Erythroblast (primary cell): Measurements from ENCODE around the gene RPUSD1.

ENCODE experiments used
- GATA1 ChIP-seq: IDR thresholded peaks from 2 replicates; pipeline ENCODE4 v1.6.1; 2011; ENCODE audit warnings: low read depth, mild to moderate bottlenecking, control low read depth, low read length, moderate library complexity
- POLR2A ChIP-seq: IDR thresholded peaks from 2 replicates; pipeline ENCODE4 v1.6.1; 2011; ENCODE audit warnings: mild to moderate bottlenecking, low read length

DNA sequence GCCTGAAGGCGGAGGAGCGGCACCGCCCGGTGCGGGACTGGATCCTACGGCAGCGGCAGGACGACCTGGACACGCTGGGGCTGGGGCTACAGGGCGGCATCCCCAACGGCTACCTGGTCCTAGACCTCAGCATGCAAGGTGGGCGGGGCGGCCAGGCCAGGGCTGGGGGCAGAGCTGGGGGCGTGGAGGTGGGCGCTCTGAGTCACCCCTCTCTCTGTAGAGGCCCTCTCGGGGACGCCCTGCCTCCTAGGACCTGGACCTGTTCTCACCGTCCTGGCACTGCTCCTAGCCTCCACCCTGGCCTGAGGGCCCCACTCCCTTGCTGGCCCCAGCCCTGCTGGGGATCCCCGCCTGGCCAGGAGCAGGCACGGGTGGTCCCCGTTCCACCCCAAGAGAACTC, 19.8 kb downstream of the RPUSD1 start:
- TF ChIP-seq POLR2A (no peak), GATA1 (no peak)
